Peyer's patch (tissue), 4 donors: ENCODE data around the gene ZNF70. TPM values are rescaled to one million over a fixed set of nuclear protein-coding genes. Genes with fewer than 3 reads are reported as not detected.

Experiments used
- DNase-seq, 3 donors: peaks; one replicate each; pipeline ENCODE4 v3.0.0-alpha.2; 2017 to 2019
- H3K27ac ChIP-seq, 4 donors: fragments of 200-600 bp; sonication (generic); one replicate each; pipeline ENCODE4 v1.5.1; 2016 to 2019
- H3K27me3 ChIP-seq, 2 donors: fragments of 200-600 bp; sonication (generic); one replicate each; pipeline ENCODE4 v1.5.1; 2019
- H3K36me3 ChIP-seq, 3 donors: fragments of 200-600 bp; sonication (generic); one replicate each; pipeline ENCODE4 v1.5.1; 2016 to 2019
- H3K4me1 ChIP-seq, 4 donors: fragments of 200-600 bp; sonication (generic); one replicate each; pipeline ENCODE4 v1.5.1; 2016 to 2019
- H3K4me3 ChIP-seq, 4 donors: fragments of 200-600 bp; sonication (generic); 1 replicate in 3 of 4; 2 replicates in 1 of 4; pipeline ENCODE4 v1.5.1; 2016 to 2019; ENCODE audit warnings: mild to moderate bottlenecking in 1 of 4
- H3K9me3 ChIP-seq, 4 donors: fragments of 200-600 bp; sonication (generic); one replicate each; pipeline ENCODE4 v1.5.1; 2016 to 2019; ENCODE audit warnings: mild to moderate bottlenecking in 1 of 4
- POLR2A ChIP-seq, 2 donors: fragments of 450-650 bp; IDR thresholded peaks; one replicate each; pipeline ENCODE4 v1.5.1; 2017; ENCODE audit warnings: antibody characterized with exemption in 2 of 2, mild to moderate bottlenecking in 2 of 2, moderate library complexity in 2 of 2
- total RNA-seq, 4 donors: library from RNA; depleted of rRNA; stranded (reverse); fragments of >200 nt; gene quantifications; one replicate each; pipeline ENCODE4 v1.1.0, GENCODE V29; 2016
- TF ChIP-seq, protein P1 (sequence below), 6 experiments: fragments of 450-650 bp in 4 of 6; fragments of 200-600 bp in 2 of 6; sonication (generic) in 1 of 6; IDR thresholded peaks; one replicate each; pipeline ENCODE4 v1.5.1; 2017 to 2019; ENCODE audit warnings: antibody characterized with exemption in 6 of 6, mild to moderate bottlenecking in 3 of 6, moderate library complexity in 1 of 6

ZNF70 gene
- total RNA-seq, 4 donors from 2014 or later = 2.5 to 25.6 (median 6.2) TPM

DNA sequence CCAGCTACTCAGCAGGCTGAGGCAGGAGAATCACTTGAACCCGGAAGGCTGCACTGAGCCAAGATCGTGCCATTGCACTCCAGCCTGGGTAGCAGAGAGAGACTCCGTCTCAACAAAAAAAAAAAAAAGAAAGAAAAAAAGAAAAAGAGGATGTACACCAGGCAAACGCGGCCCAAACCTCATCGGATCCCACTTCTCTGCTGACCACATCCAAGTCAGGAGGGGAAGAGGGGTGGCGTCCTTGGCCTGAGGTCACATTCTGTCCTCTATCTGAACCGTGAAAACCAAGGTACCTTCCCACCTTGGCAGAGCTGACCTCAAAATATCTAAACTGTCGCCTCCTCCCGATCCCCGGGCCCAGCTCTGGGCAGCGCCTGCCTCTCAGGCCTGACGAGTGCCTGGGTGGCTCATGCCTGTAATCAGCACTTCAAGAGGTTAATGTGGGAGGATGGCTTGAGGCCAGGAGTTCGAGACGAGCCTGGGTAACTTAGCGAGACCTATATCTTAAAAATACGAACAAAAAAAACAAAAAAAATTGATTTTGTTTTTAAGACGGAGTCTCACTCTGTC, 35.0 kb downstream of the ZNF70 start:
- H3K27ac ChIP-seq = peak overlapping the region in 1 of 4 donors; percentile 21
- H3K27me3 ChIP-seq = no peaks in the 10 kb centered on the region
- H3K4me3 ChIP-seq = peak overlapping the region in 3 of 4 donors; percentile 80 to 91 (median 83)
- H3K4me1 ChIP-seq = peaks cover 0 to 15% (median 8%) of the 10 kb centered on the region in 4 donors
- DNase-seq = peak in 1 of 3 donors; percentile 33
- H3K36me3 ChIP-seq = peaks cover 0 to 41% (median 0%) of the 10 kb centered on the region in 3 donors
- TF ChIP-seq, protein P1, sequence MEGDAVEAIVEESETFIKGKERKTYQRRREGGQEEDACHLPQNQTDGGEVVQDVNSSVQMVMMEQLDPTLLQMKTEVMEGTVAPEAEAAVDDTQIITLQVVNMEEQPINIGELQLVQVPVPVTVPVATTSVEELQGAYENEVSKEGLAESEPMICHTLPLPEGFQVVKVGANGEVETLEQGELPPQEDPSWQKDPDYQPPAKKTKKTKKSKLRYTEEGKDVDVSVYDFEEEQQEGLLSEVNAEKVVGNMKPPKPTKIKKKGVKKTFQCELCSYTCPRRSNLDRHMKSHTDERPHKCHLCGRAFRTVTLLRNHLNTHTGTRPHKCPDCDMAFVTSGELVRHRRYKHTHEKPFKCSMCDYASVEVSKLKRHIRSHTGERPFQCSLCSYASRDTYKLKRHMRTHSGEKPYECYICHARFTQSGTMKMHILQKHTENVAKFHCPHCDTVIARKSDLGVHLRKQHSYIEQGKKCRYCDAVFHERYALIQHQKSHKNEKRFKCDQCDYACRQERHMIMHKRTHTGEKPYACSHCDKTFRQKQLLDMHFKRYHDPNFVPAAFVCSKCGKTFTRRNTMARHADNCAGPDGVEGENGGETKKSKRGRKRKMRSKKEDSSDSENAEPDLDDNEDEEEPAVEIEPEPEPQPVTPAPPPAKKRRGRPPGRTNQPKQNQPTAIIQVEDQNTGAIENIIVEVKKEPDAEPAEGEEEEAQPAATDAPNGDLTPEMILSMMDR (IDR thresholded peaks at IDR 0.05) = no peak
- TF ChIP-seq POLR2A (IDR thresholded peaks at IDR 0.05) = no peak
- H3K9me3 ChIP-seq = no peaks in the 10 kb centered on the region

DNA sequence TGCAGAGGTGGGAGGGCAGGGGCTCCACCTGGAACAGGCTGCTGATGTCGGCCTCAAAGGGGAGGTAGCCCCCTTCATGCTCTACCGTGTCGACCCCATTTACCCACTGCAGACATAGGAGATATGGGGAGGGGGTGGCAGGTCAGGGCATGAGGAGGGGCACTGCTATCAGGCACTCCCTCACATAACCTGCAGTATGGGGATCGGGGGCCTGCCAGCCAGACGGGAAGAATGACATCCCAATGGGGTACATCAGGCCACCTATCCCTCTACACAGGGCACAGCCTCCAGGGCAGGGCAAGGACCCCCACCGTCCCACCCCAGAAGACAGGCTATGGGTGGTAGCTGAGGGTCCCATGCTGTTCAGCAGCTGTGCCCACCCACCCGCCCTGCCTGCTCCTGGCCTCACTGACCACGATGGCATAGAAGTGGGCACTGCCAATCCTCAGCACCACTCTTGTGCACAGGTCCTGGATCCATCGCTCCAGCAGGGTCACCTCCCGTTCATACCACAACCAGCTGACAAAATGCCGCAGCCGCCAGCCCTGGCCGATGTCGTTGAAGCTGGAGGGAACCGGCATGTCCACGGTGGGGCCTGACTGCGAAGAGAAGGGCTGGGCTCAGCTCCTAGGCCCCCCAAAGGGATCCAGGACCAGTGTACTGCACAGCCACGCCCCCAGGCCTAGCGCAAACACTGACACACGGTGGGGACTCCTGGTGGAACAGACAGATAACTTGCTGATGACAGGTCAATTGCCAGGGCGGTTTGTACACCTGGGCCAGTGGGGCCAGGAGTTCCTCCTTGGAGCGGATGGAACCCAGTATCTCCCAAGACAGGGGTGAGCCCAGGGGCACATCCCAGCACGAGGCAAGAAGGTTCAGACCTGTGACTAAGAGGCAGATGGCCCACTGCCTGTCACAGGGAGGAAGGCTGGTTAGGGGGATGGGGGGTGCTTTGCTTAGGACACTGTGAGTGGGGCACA, 36.0 kb downstream of the ZNF70 start:
- TF ChIP-seq, protein P1 (IDR thresholded peaks at IDR 0.05) = no peak
- no peak for TF ChIP-seq POLR2A (IDR thresholded peaks at IDR 0.05)
- no peak overlapping the region for H3K27ac ChIP-seq
- H3K4me1 ChIP-seq = peaks cover 0 to 15% (median 8%) of the 10 kb centered on the region in 4 donors
- no peaks in the 10 kb centered on the region for H3K9me3 ChIP-seq
- no peak for DNase-seq
- H3K4me3 ChIP-seq = no peak overlapping the region
- peaks cover 0 to 51% (median 0%) of the 10 kb centered on the region in 3 donors for H3K36me3 ChIP-seq
- H3K27me3 ChIP-seq = no peaks in the 10 kb centered on the region

DNA sequence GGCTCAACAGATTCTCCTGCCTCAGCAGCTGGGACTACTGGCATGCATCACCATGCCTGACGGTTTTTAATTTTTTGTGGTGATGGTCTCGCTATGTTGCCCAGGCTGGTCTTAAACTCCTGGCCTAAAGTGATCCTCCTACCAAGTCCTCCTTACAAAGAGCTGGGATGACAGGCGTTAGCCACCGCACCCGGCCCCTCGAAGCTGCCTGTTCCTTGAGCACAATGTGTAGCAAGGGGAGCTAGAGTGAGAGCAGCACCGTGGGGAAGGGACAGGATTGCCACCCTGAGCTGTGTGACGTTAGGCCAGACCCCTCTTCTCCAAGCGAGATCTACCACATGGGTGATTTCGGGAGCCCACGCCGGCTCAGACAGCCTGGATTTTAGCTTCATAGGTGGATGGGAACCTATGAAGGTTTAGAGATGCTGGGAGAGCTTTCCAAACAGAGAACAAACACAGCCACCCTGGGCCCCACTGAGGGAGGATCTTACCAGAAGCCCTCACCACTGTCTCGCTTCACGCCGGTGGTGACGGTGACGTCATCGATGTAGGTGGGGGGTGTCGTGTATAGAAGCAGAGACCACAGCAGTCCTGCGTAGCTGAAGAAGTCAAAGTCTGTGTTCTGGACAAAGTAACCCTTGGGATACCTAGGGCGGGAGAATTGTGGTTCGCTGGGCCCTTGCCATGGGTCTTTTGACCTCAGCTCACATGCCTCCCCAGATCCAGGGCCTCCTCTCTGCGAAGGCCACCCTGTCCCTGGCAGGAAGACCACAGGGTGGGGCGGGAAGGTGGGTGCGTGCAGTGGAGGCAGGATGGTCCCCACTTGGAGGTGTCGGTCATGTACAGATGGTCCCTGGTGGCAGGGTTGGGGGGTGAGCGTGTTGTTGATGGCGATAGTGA, 37.0 kb downstream of the ZNF70 start:
- H3K27ac ChIP-seq = no peak overlapping the region
- H3K4me1 ChIP-seq = peaks cover 0 to 15% (median 8%) of the 10 kb centered on the region in 4 donors
- no peak overlapping the region for H3K4me3 ChIP-seq
- H3K36me3 ChIP-seq = peaks cover 0 to 60% (median 0%) of the 10 kb centered on the region in 3 donors
- no peak for DNase-seq
- no peaks in the 10 kb centered on the region for H3K9me3 ChIP-seq
- no peaks in the 10 kb centered on the region for H3K27me3 ChIP-seq
- TF ChIP-seq, protein P1 (IDR thresholded peaks at IDR 0.05) = no peak
- no peak for TF ChIP-seq POLR2A (IDR thresholded peaks at IDR 0.05)

DNA sequence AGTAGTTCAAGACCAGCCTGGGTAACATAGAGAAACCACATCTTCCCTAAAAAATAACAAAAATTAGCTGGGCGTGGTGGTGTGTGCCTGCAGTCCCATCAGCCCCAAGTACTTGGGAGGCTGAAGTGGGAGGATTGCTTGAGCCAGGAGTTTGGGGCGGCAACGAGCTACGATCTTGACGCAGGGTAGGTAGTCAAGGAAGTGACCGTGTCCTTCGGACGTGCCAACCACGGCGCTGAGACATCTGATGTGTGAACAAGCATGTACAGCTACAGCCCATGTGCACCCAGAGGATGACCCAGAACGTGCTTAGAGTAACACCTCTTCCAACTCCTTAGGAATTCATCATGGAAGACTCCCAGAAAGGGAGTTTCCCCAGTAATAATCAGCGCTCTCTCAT, 38.7 kb downstream of the ZNF70 start:
- H3K4me1 ChIP-seq = peaks cover 0 to 11% (median 8%) of the 10 kb centered on the region in 4 donors
- H3K27ac ChIP-seq = no peak overlapping the region
- H3K4me3 ChIP-seq = no peak overlapping the region
- H3K9me3 ChIP-seq = no peaks in the 10 kb centered on the region
- H3K27me3 ChIP-seq = no peaks in the 10 kb centered on the region
- no peak for DNase-seq
- TF ChIP-seq, protein P1 (IDR thresholded peaks at IDR 0.05) = no peak
- TF ChIP-seq POLR2A (IDR thresholded peaks at IDR 0.05) = no peak
- peaks cover 0 to 77% (median 0%) of the 10 kb centered on the region in 3 donors for H3K36me3 ChIP-seq

DNA sequence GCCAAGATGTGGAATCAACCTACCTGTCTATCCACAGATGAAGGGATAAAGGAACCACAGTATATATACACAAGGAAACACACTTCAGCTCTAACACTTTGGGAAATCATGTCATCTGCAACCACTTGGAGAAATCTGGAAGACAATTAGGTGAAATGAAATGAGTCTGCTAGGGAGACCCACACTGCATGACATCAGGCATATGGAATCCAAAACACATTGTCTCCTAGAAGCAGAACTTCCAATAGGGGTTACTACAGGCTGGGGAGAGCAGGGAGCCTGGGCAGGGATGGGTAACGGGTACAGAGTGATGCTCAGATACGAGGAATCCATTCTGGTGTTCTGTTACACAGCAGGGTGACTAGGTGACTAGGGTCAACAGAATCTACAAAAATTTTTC, 41.8 kb downstream of the ZNF70 start:
- H3K36me3 ChIP-seq = peaks cover 0 to 99% (median 3%) of the 10 kb centered on the region in 3 donors
- TF ChIP-seq, protein P1 (IDR thresholded peaks at IDR 0.05) = no peak
- TF ChIP-seq POLR2A (IDR thresholded peaks at IDR 0.05) = no peak
- no peak overlapping the region for H3K27ac ChIP-seq
- no peaks in the 10 kb centered on the region for H3K27me3 ChIP-seq
- no peaks in the 10 kb centered on the region for H3K9me3 ChIP-seq
- H3K4me1 ChIP-seq = no peaks in the 10 kb centered on the region
- H3K4me3 ChIP-seq = no peak overlapping the region
- DNase-seq = no peak
